Activated CD4-positive, alpha-beta T cell treated with anti-CD3 and anti-CD28 coated beads, Interleukin-2, amount 10 ng/mL, durations not matched to agents 24 days and 14 days (primary cell): ENCODE data around the gene TANK. TPM values are rescaled to one million over a fixed set of nuclear protein-coding genes. Genes with fewer than 3 reads are reported as not detected.
"Not testable (repeated sequence)": the region's sequence is repeated elsewhere in the genome, so short reads cannot be mapped to it uniquely, and the experiment has no call there.

ENCODE experiments used
- DNase-seq: peaks from one replicate; pipeline ENCODE4 v3.0.0; 2022
- H3K27ac Mint-ChIP-seq: one replicate; pipeline ENCODE4 v1.8.0; 2022; ENCODE audit warnings: mild to moderate bottlenecking, mixed read lengths
- H3K27me3 Mint-ChIP-seq: one replicate; pipeline ENCODE4 v1.8.0; 2022; ENCODE audit warnings: mixed read lengths
- H3K36me3 Mint-ChIP-seq: one replicate; pipeline ENCODE4 v1.8.0; 2022; ENCODE audit warnings: low read depth, mild to moderate bottlenecking, mixed read lengths
- H3K4me1 Mint-ChIP-seq: one replicate; pipeline ENCODE4 v1.8.0; 2021; ENCODE audit warnings: mixed read lengths
- H3K4me3 Mint-ChIP-seq: one replicate; pipeline ENCODE4 v1.8.0; 2022; ENCODE audit warnings: mild to moderate bottlenecking, moderate library complexity, mixed read lengths
- H3K9me3 Mint-ChIP-seq: one replicate; pipeline ENCODE4 v1.8.0; 2021; ENCODE audit warnings: mixed read lengths
- intact Hi-C: fragments of 100-400 bp; cut with micrococcal nuclease; formaldehyde crosslinking; loops from one replicate; pipeline ENCODE4 v1.15.1; 2023
- total RNA-seq: library from RNA; stranded (reverse); gene quantifications from 2 replicates; pipeline ENCODE4 v1.2.3, GENCODE V29; 2022

Gene TANK
- total RNA-seq, 1 donor from 2014 or later = 91.2 TPM

GRCh38 chr2:161165266-161165665 is 5.0 kb downstream of the TANK start:
- DNase-seq = no peak
- peaks cover 69% of the 10 kb centered on the region for H3K36me3 Mint-ChIP-seq
- peak overlapping the region; percentile 69 for H3K4me3 Mint-ChIP-seq
- H3K9me3 Mint-ChIP-seq = peaks cover 7% of the 10 kb centered on the region
- H3K4me1 Mint-ChIP-seq = peaks cover 68% of the 10 kb centered on the region
- peak overlapping the region; percentile 72 for H3K27ac Mint-ChIP-seq
- intact Hi-C loops = loop anchor here (5.0 to 10.0 kb wide), 6 partner anchors 37 to 940 kb away; partner anchors contain the start of genes DPP4 and RBMS1
- no peaks in the 10 kb centered on the region for H3K27me3 Mint-ChIP-seq

- Mint-ChIP-seq H3K4me3 (peak overlapping the region; percentile 69), H3K27ac (peak overlapping the region; percentile 94), H3K4me1 (peaks cover 72% of the 10 kb centered on the region), H3K36me3 (peaks cover 71% of the 10 kb centered on the region), H3K27me3 (no peaks in the 10 kb centered on the region), H3K9me3 (peaks cover 7% of the 10 kb centered on the region)
- intact Hi-C loops = loop anchor here (1.0 to 10.0 kb wide), 10 partner anchors 27 to 941 kb away; partner anchors contain the start of genes DPP4 and RBMS1
- DNase-seq = no peak
Measured at GRCh38 chr2:161165811-161166210, 5.6 kb downstream of the TANK start.

DNA sequence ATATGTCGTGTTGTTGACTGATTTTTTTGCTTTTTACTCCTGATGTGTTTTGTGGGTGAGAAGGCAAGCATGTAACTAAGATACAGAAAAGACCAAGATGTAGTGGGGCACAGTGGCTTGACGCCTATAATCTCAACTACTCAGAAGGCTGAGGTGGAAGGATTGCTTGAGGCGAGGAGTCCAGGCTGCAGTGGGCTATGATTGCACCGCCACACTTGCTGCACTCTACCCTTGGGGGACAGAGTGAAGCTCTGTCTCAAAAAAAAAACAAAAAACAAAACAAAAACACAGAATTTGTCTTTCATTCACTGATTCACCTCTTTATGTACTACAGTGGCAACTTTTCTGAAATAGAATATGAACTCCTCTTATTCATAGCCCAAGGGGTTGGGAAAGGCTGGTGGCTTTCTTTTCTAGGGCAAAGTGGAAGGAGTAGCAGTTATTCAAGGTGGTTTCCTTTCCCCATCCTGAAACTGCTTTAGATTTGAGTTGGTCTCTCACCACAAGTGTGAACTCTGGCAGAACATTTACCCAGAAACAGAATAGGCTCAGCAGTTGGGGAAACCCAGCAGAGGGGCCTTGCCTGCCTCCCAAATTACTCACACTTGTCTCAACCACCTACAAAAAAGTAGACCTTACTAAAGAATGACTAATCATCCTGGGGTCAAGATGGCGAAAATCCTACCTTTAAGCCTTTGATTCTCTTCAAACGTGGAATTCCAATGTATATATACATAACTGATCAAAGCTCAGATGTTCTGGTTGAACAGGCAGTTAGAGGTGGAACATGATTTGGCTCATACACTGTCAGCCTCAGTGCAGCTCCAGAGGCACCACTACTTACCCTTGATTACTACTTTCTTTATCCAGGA is 6.5 kb downstream of the TANK start:
- H3K4me3 Mint-ChIP-seq = peak overlapping the region; percentile 69
- intact Hi-C loops = loop anchor here (1.0 to 10.0 kb wide), 10 partner anchors 27 to 942 kb away; partner anchors contain the start of genes DPP4 and RBMS1
- H3K4me1 Mint-ChIP-seq = peaks cover 76% of the 10 kb centered on the region
- H3K9me3 Mint-ChIP-seq = peaks cover 7% of the 10 kb centered on the region
- peaks cover 73% of the 10 kb centered on the region for H3K36me3 Mint-ChIP-seq
- no peaks in the 10 kb centered on the region for H3K27me3 Mint-ChIP-seq
- peak overlapping the region; percentile 94 for H3K27ac Mint-ChIP-seq
- peak; percentile 90 for DNase-seq

GRCh38 chr2:161169335-161169734 is 9.1 kb downstream of the TANK start:
- H3K27me3 Mint-ChIP-seq = no peaks in the 10 kb centered on the region
- intact Hi-C loops = loop anchor here (5.0 to 10.0 kb wide), 6 partner anchors 33 to 945 kb away; partner anchors contain the start of genes DPP4 and RBMS1
- H3K4me1 Mint-ChIP-seq = peaks cover 72% of the 10 kb centered on the region
- no peak for DNase-seq
- peaks cover 76% of the 10 kb centered on the region for H3K36me3 Mint-ChIP-seq
- H3K4me3 Mint-ChIP-seq = no peak overlapping the region
- peaks cover 19% of the 10 kb centered on the region for H3K9me3 Mint-ChIP-seq
- no peak overlapping the region for H3K27ac Mint-ChIP-seq

- Mint-ChIP-seq H3K36me3 (peaks cover 79% of the 10 kb centered on the region), H3K4me1 (peaks cover 73% of the 10 kb centered on the region), H3K9me3 (peaks cover 19% of the 10 kb centered on the region), H3K4me3 (no peak overlapping the region), H3K27me3 (no peaks in the 10 kb centered on the region), H3K27ac (no peak overlapping the region)
- intact Hi-C loops = no loop called here
- no peak for DNase-seq
Measured at GRCh38 chr2:161170377-161170776, 10.1 kb downstream of the TANK start.

GRCh38 chr2:161170958-161171932 is 11.0 kb downstream of the TANK start:
- Mint-ChIP-seq H3K4me3 (no peak overlapping the region), H3K4me1 (peaks cover 69% of the 10 kb centered on the region)

DNA sequence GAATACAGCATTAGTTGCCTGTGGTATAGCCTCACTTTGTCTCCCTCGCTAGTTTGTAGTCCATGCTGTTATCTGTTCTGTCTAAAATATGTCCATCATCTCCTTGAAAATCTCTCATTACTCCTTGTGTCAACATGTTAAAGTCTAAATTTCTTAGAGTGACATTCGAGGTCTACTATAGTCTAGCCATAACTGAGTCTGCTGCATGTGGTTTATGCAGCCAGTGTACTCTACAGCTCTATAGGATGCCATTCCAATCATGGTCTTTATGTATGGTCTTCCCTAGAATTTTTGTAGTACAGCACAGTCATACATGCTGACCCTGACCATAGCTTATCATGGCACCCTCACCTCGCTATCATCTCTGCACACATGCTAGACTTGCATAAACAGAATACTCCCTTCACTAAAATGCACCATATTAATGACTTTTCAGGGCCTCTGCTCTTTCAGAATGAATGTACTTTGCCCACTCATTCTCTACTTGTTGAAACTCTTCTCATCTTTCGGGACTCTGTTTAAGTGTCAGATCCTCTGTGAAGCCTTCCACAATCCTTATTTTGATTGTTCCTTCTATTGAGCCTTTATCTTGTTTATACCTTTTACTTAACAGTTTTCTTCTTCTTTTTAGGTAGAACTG is 12.8 kb downstream of the TANK start:
- no peak for DNase-seq
- Mint-ChIP-seq H3K4me3 (peak overlapping the region; percentile 34), H3K36me3 (peaks cover 79% of the 10 kb centered on the region), H3K9me3 (peaks cover 28% of the 10 kb centered on the region), H3K4me1 (peaks cover 55% of the 10 kb centered on the region), H3K27ac (peak overlapping the region; percentile 71), H3K27me3 (no peaks in the 10 kb centered on the region)
- intact Hi-C loops = loop anchor here (1.0 kb wide), 1 partner anchor 96 kb away; no protein-coding TSS in a partner anchor

More at GRCh38 chr2:161170958-161171932, 11.0 kb downstream of the TANK start:
- intact Hi-C loops = no loop called here
- H3K9me3 Mint-ChIP-seq = peaks cover 22% of the 10 kb centered on the region
- DNase-seq = no peak
- no peak overlapping the region for H3K27ac Mint-ChIP-seq
- no peaks in the 10 kb centered on the region for H3K27me3 Mint-ChIP-seq
- peaks cover 80% of the 10 kb centered on the region for H3K36me3 Mint-ChIP-seq

DNA sequence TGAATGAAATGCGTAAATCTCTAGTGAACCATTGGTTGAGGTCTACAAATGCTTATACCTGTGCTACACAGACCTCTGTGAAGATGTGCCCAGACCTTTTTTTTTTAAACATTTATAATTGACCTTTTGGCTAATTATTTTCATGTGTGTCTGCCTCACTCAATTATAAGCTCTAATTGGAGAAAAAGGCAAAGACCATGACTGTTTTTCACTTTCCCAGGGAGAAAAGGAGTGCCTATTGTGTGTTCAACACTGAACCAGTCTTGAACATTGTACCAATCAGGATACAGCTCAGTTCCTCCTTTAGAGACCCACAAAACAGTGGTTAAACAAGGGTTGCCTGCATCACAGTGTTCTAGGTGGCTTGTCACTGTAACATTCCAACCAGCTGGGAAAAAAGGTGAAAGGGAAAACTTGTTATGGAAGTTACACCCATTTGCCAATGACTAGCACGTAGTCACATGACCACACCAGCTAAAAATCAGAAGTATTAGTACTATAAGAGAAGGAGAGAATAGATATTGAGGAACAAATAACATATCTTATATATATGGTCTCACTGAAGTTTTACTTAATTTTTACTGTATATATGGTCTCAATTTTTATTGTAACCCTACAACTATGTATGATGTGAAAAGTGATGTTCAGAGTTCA is 13.4 kb downstream of the TANK start:
- no peak for DNase-seq
- peak overlapping the region; percentile 71 for H3K27ac Mint-ChIP-seq
- peak overlapping the region; percentile 34 for H3K4me3 Mint-ChIP-seq
- H3K27me3 Mint-ChIP-seq = no peaks in the 10 kb centered on the region
- H3K4me1 Mint-ChIP-seq = peaks cover 57% of the 10 kb centered on the region
- intact Hi-C loops = loop anchor here (1.0 kb wide), 1 partner anchor 96 kb away; no protein-coding TSS in a partner anchor
- H3K36me3 Mint-ChIP-seq = peaks cover 83% of the 10 kb centered on the region
- peaks cover 28% of the 10 kb centered on the region for H3K9me3 Mint-ChIP-seq

GRCh38 chr2:161177969-161178368 is 17.7 kb downstream of the TANK start:
- Mint-ChIP-seq H3K36me3 (peaks cover 83% of the 10 kb centered on the region), H3K4me1 (peaks cover 26% of the 10 kb centered on the region), H3K27me3 (no peaks in the 10 kb centered on the region), H3K4me3 (no peak overlapping the region), H3K27ac (peak overlapping the region; percentile 45), H3K9me3 (peaks cover 19% of the 10 kb centered on the region)
- DNase-seq = no peak
- intact Hi-C loops = loop anchor here (5.0 kb wide), 1 partner anchor 44 kb away; no protein-coding TSS in a partner anchor

GRCh38 chr2:161178756-161179155 is 18.5 kb downstream of the TANK start:
- H3K4me1 Mint-ChIP-seq = peaks cover 18% of the 10 kb centered on the region
- no peak overlapping the region for H3K4me3 Mint-ChIP-seq
- intact Hi-C loops = loop anchor here (5.0 kb wide), 1 partner anchor 44 kb away; no protein-coding TSS in a partner anchor
- H3K27ac Mint-ChIP-seq = no peak overlapping the region
- no peak for DNase-seq
- no peaks in the 10 kb centered on the region for H3K27me3 Mint-ChIP-seq
- H3K36me3 Mint-ChIP-seq = peaks cover 77% of the 10 kb centered on the region
- H3K9me3 Mint-ChIP-seq = peaks cover 13% of the 10 kb centered on the region

GRCh38 chr2:161190050-161190449 is 29.8 kb downstream of the TANK start:
- peaks cover 3% of the 10 kb centered on the region for H3K9me3 Mint-ChIP-seq
- no peak for DNase-seq
- intact Hi-C loops = no loop called here
- H3K4me1 Mint-ChIP-seq = peaks cover 44% of the 10 kb centered on the region
- H3K36me3 Mint-ChIP-seq = peaks cover 85% of the 10 kb centered on the region
- H3K27me3 Mint-ChIP-seq = no peaks in the 10 kb centered on the region
- no peak overlapping the region for H3K4me3 Mint-ChIP-seq
- H3K27ac Mint-ChIP-seq = no peak overlapping the region

DNA sequence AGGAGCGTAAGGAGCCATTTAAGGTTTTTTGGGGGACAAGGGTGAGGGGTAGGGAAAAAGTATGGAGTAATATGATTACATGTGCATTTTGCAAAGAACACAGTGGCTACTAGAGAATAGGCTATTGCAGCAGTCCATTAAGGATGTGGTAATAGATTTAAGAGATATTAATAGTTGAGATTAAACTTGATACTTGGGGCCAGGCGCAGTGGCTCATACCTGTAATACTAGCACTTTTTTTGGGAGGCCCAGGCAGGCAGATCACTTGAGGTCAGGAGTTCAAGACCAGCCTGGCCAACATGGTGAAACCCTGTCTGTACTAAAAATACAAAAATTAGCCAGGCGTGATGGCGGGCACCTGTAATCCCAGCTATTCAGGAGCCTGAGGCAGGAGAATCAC is 35.4 kb downstream of the TANK start:
- Mint-ChIP-seq H3K36me3 (peaks cover 74% of the 10 kb centered on the region), H3K4me1 (peaks cover 36% of the 10 kb centered on the region)
- intact Hi-C loops, H3K27me3 Mint-ChIP-seq, H3K4me3 Mint-ChIP-seq, H3K27ac Mint-ChIP-seq, DNase-seq, H3K9me3 Mint-ChIP-seq: not testable (repeated sequence)
